ENCODE measurements around the gene TMEM123. TPM values are rescaled to one million over a fixed set of nuclear protein-coding genes. Genes with fewer than 3 reads are reported as not detected.

TMEM123 gene
- total and polyA plus RNA-seq, 4 experiments from 2014 or later = 383 to 839 (median 574) TPM

GRCh38 chr11:102395720-102396393 is 56.7 kb downstream of the TMEM123 start:
- Histone ChIP-seq H3K4me3 (ENCODE audit: low read length in 2 of 2) (no peak overlapping the region), H3K9me3 (ENCODE audit: control insufficient read depth in 1 of 2, low read length in 2 of 2) (no peaks in the 10 kb centered on the region), H3K27me3 (ENCODE audit: insufficient read depth, low read length) (no peaks in the 10 kb centered on the region), H3K27ac (ENCODE audit: low read depth, low read length) (no peak overlapping the region), H3K4me1 (ENCODE audit: insufficient read depth, low read length) (peaks cover 34% of the 10 kb centered on the region), H3K36me3 (ENCODE audit: insufficient read depth, low read length) (peaks cover 28% of the 10 kb centered on the region)
- POLR2A ChIA-PET (ENCODE audit: partially characterized antibody) = interaction anchor here (0.8 kb wide), 1 partner anchor 56 kb away, joined by 3 read pairs; no protein-coding TSS in a partner anchor
- peaks cover 45 to 64% of the 10 kb centered on the region in 2 donors for H3K36me3 Mint-ChIP-seq
- peaks cover 22 to 40% (median 34%) of the 10 kb centered on the region in 4 donors for H3K4me1 Mint-ChIP-seq
- CTCF ChIA-PET (ENCODE audit: partially characterized antibody) = interaction anchor here (0.7 to 7.5 kb wide), 8 partner anchors 10 to 100 kb away, joined by 3 to 84 read pairs (median 4); no protein-coding TSS in a partner anchor
- no peaks in the 10 kb centered on the region for H3K27me3 Mint-ChIP-seq
- intact Hi-C loops (cut with micrococcal nuclease) = no loop called here
- H3K27ac Mint-ChIP-seq = peak overlapping the region in 5 of 7 donors; percentile 13 to 68 (median 42)
- DNase-seq = no peak
- H3K4me3 Mint-ChIP-seq = no peak overlapping the region
- no peaks in the 10 kb centered on the region for H3K9me3 Mint-ChIP-seq

- intact Hi-C loops (cut with micrococcal nuclease) = no loop called here
- POLR2A ChIA-PET (ENCODE audit: partially characterized antibody) = interaction anchor here (0.5 to 1.6 kb wide), 5 partner anchors 18 to 80 kb away, joined by 3 to 11 read pairs (median 3); no protein-coding TSS in a partner anchor
- H3K4me3 Mint-ChIP-seq = peak overlapping the region in 1 of 8 donors; percentile 38
- CTCF ChIA-PET (ENCODE audit: partially characterized antibody) = interaction anchor here (0.7 to 7.5 kb wide), 19 partner anchors 9 to 139 kb away, joined by 3 to 99 read pairs (median 6); no protein-coding TSS in a partner anchor
- H3K4me1 Mint-ChIP-seq = peaks cover 24 to 42% (median 32%) of the 10 kb centered on the region in 4 donors
- H3K36me3 Mint-ChIP-seq = peaks cover 43 to 57% of the 10 kb centered on the region in 2 donors
- H3K27me3 Mint-ChIP-seq = no peaks in the 10 kb centered on the region
- Histone ChIP-seq H3K27me3 (ENCODE audit: insufficient read depth, low read length) (no peaks in the 10 kb centered on the region), H3K36me3 (ENCODE audit: insufficient read depth, low read length) (peaks cover 9% of the 10 kb centered on the region), H3K9me3 (ENCODE audit: control insufficient read depth in 1 of 2, low read length in 2 of 2) (no peaks in the 10 kb centered on the region), H3K4me1 (ENCODE audit: insufficient read depth, low read length) (peaks cover 34% of the 10 kb centered on the region), H3K4me3 (ENCODE audit: low read length in 2 of 2) (no peak overlapping the region), H3K27ac (ENCODE audit: low read depth, low read length) (no peak overlapping the region)
- peak overlapping the region; percentile 58 to 91 (median 79) for H3K27ac Mint-ChIP-seq
- no peak for DNase-seq
- peaks cover 0 to 1% (median 0%) of the 10 kb centered on the region in 8 donors for H3K9me3 Mint-ChIP-seq
Observed at GRCh38 chr11:102393272-102393730, 59.3 kb downstream of the TMEM123 start.

- peaks cover 19% of the 10 kb centered on the region for H3K4me1 ChIP-seq (ENCODE audit: insufficient read depth, low read length)
- intact Hi-C loops (cut with micrococcal nuclease) = loop anchor here (2.0 kb wide), 1 partner anchor 25 kb away; no protein-coding TSS in a partner anchor
- DNase-seq = no peak
- peaks cover 0 to 1% (median 0%) of the 10 kb centered on the region in 8 donors for H3K9me3 Mint-ChIP-seq
- no peaks in the 10 kb centered on the region for H3K27me3 ChIP-seq (ENCODE audit: insufficient read depth, low read length)
- H3K4me1 Mint-ChIP-seq = peaks cover 16 to 35% (median 24%) of the 10 kb centered on the region in 4 donors
- H3K27ac ChIP-seq (ENCODE audit: low read depth, low read length) = no peak overlapping the region
- POLR2A ChIA-PET (ENCODE audit: partially characterized antibody) = interaction anchor here (1.1 to 2.8 kb wide), 7 partner anchors 47 to 123 kb away, joined by 3 to 17 read pairs (median 5); partner anchors contain the start of gene TMEM123
- H3K36me3 Mint-ChIP-seq = peaks cover 41 to 52% of the 10 kb centered on the region in 2 donors
- H3K9me3 ChIP-seq (ENCODE audit: control insufficient read depth in 1 of 2, low read length in 2 of 2) = no peaks in the 10 kb centered on the region
- H3K27ac Mint-ChIP-seq = peak overlapping the region in 6 of 7 donors; percentile 30 to 79 (median 69)
- no peak overlapping the region for H3K4me3 ChIP-seq (ENCODE audit: low read length in 2 of 2)
- H3K36me3 ChIP-seq (ENCODE audit: insufficient read depth, low read length) = peaks cover 12% of the 10 kb centered on the region
- no peaks in the 10 kb centered on the region for H3K27me3 Mint-ChIP-seq
- CTCF ChIA-PET (ENCODE audit: partially characterized antibody) = interaction anchor here (0.8 to 7.5 kb wide), 36 partner anchors 9 to 275 kb away, joined by 3 to 99 read pairs (median 8); no protein-coding TSS in a partner anchor
- no peak overlapping the region for H3K4me3 Mint-ChIP-seq
Observed at GRCh38 chr11:102391549-102392237, 60.9 kb downstream of the TMEM123 start.

- H3K4me1 ChIP-seq (ENCODE audit: insufficient read depth, low read length) = peaks cover 11% of the 10 kb centered on the region
- peaks cover 12% of the 10 kb centered on the region for H3K36me3 ChIP-seq (ENCODE audit: insufficient read depth, low read length)
- ChIA-PET CTCF (ENCODE audit: partially characterized antibody) (interaction anchor here (0.6 to 7.5 kb wide), 53 partner anchors 9 to 276 kb away, joined by 3 to 99 read pairs (median 6); no protein-coding TSS in a partner anchor), POLR2A (ENCODE audit: partially characterized antibody) (interaction anchor here (1.0 to 2.8 kb wide), 17 partner anchors 10 to 122 kb away, joined by 3 to 17 read pairs (median 4); partner anchors contain the start of gene TMEM123)
- no peaks in the 10 kb centered on the region for H3K9me3 ChIP-seq (ENCODE audit: control insufficient read depth in 1 of 2, low read length in 2 of 2)
- H3K27ac ChIP-seq (ENCODE audit: low read depth, low read length) = no peak overlapping the region
- Mint-ChIP-seq H3K27me3 (no peaks in the 10 kb centered on the region), H3K9me3 (peaks cover 0 to 1% (median 0%) of the 10 kb centered on the region in 8 donors), H3K4me3 (no peak overlapping the region), H3K4me1 (peaks cover 17 to 40% (median 21%) of the 10 kb centered on the region in 4 donors), H3K27ac (peak overlapping the region in 6 of 7 donors; percentile 15 to 83 (median 65)), H3K36me3 (peaks cover 45 to 52% of the 10 kb centered on the region in 2 donors)
- intact Hi-C loops (cut with micrococcal nuclease) = loop anchor here (1.0 to 2.0 kb wide), 4 partner anchors 24 to 104 kb away; no protein-coding TSS in a partner anchor
- no peaks in the 10 kb centered on the region for H3K27me3 ChIP-seq (ENCODE audit: insufficient read depth, low read length)
- H3K4me3 ChIP-seq (ENCODE audit: low read length in 2 of 2) = no peak overlapping the region
- peak; percentile 44 to 56 (median 53) for DNase-seq
Observed at GRCh38 chr11:102390667-102391465, 61.7 kb downstream of the TMEM123 start.

- Mint-ChIP-seq H3K4me1 (peaks cover 18 to 40% (median 25%) of the 10 kb centered on the region in 4 donors), H3K36me3 (peaks cover 49 to 54% of the 10 kb centered on the region in 2 donors), H3K27ac (peak overlapping the region in 3 of 7 donors; percentile 31 to 51 (median 33)), H3K4me3 (no peak overlapping the region), H3K27me3 (no peaks in the 10 kb centered on the region), H3K9me3 (peaks cover 0 to 1% (median 0%) of the 10 kb centered on the region in 8 donors)
- CTCF ChIA-PET (ENCODE audit: partially characterized antibody) = interaction anchor here (0.6 to 7.5 kb wide), 22 partner anchors 8 to 277 kb away, joined by 4 to 99 read pairs (median 17); no protein-coding TSS in a partner anchor
- POLR2A ChIA-PET (ENCODE audit: partially characterized antibody) = interaction anchor here (1.5 to 2.8 kb wide), 3 partner anchors 10 to 63 kb away, joined by 3 to 17 read pairs (median 4); no protein-coding TSS in a partner anchor
- H3K27me3 ChIP-seq (ENCODE audit: insufficient read depth, low read length) = no peaks in the 10 kb centered on the region
- H3K4me3 ChIP-seq (ENCODE audit: low read length in 2 of 2) = no peak overlapping the region
- peaks cover 10% of the 10 kb centered on the region for H3K4me1 ChIP-seq (ENCODE audit: insufficient read depth, low read length)
- peaks cover 8% of the 10 kb centered on the region for H3K36me3 ChIP-seq (ENCODE audit: insufficient read depth, low read length)
- intact Hi-C loops (cut with micrococcal nuclease) = no loop called here
- DNase-seq = no peak
- H3K9me3 ChIP-seq (ENCODE audit: control insufficient read depth in 1 of 2, low read length in 2 of 2) = no peaks in the 10 kb centered on the region
- no peak overlapping the region for H3K27ac ChIP-seq (ENCODE audit: low read depth, low read length)
Observed at GRCh38 chr11:102389253-102389652, 63.3 kb downstream of the TMEM123 start.

GRCh38 chr11:102387043-102387781 is 65.4 kb downstream of the TMEM123 start:
- H3K36me3 ChIP-seq (ENCODE audit: insufficient read depth, low read length) = peaks cover 4% of the 10 kb centered on the region
- Mint-ChIP-seq H3K27me3 (no peaks in the 10 kb centered on the region), H3K27ac (peak overlapping the region in 1 of 7 donors; percentile 47), H3K9me3 (peaks cover 0 to 1% (median 0%) of the 10 kb centered on the region in 8 donors), H3K36me3 (peaks cover 37 to 49% of the 10 kb centered on the region in 2 donors), H3K4me3 (no peak overlapping the region), H3K4me1 (peaks cover 13 to 21% (median 17%) of the 10 kb centered on the region in 4 donors)
- ChIA-PET POLR2A (ENCODE audit: partially characterized antibody) (interaction anchor here (0.5 kb wide), 1 partner anchor 10 kb away, joined by 3 read pairs; no protein-coding TSS in a partner anchor), CTCF (ENCODE audit: partially characterized antibody) (interaction anchor here (1.0 kb wide), 2 partner anchors 20 to 109 kb away, joined by 3 read pairs; no protein-coding TSS in a partner anchor)
- no peak overlapping the region for H3K4me3 ChIP-seq (ENCODE audit: low read length in 2 of 2)
- no peaks in the 10 kb centered on the region for H3K27me3 ChIP-seq (ENCODE audit: insufficient read depth, low read length)
- H3K9me3 ChIP-seq (ENCODE audit: control insufficient read depth in 1 of 2, low read length in 2 of 2) = no peaks in the 10 kb centered on the region
- intact Hi-C loops (cut with micrococcal nuclease) = no loop called here
- peaks cover 10% of the 10 kb centered on the region for H3K4me1 ChIP-seq (ENCODE audit: insufficient read depth, low read length)
- DNase-seq = no peak
- no peak overlapping the region for H3K27ac ChIP-seq (ENCODE audit: low read depth, low read length)
